ENCODE data around the gene CACUL1. TPM values are rescaled to one million over a fixed set of nuclear protein-coding genes. Genes with fewer than 3 reads are reported as not detected.
A peak's percentile ranks its signal among the peaks of the same experiment; 100 is the strongest.

Gene CACUL1
- total RNA-seq, 2 experiments from 2014 or later = 12.0 to 27.6 TPM

GRCh38 chr10:118626953-118627352 lies 127.8 kb downstream of the CACUL1 start:
- TF ChIP-seq CTCF (conservative IDR thresholded peaks at IDR 0.05; ENCODE audit: low read length) (peak; percentile 59), EZH2phosphoT487 (IDR thresholded peaks at IDR 0.05; ENCODE audit: borderline replicate concordance, low read depth, low read length) (no peak)
- no peaks in the 10 kb centered on the region for H3K36me3 ChIP-seq (ENCODE audit: insufficient read depth, low read length)
- H3K9me3 ChIP-seq (ENCODE audit: low read length) = no peaks in the 10 kb centered on the region
- intact Hi-C loops (cut with micrococcal nuclease; ENCODE audit: unreplicated experiment) = no loop called here
- no peak overlapping the region for H3K27ac ChIP-seq (ENCODE audit: low read depth, low read length, poor library complexity, severe bottlenecking)
- H3K4me2 ChIP-seq (ENCODE audit: low read length) = no peak overlapping the region
- H3K9me2 ChIP-seq (ENCODE audit: insufficient read depth, low read length) = no peaks in the 10 kb centered on the region
- no TSS peak for BruUV-seq (replicated peaks)
- H3K4me1 ChIP-seq (ENCODE audit: insufficient read depth, low read length, poor library complexity, severe bottlenecking) = no peaks in the 10 kb centered on the region
- no peaks in the 10 kb centered on the region for H3K79me2 ChIP-seq (ENCODE audit: insufficient read depth, low read depth, low read length)
- no peaks in the 10 kb centered on the region for H4K20me1 ChIP-seq (ENCODE audit: insufficient read depth, low read length)
- DNase-seq (ENCODE audit: low spot score) = peak; percentile 2
- H3K4me3 ChIP-seq (ENCODE audit: low read depth, low read length, poor library complexity, severe bottlenecking) = no peak overlapping the region
- POLR2A ChIA-PET = interaction anchor here (0.7 to 1.1 kb wide), 2 partner anchors 8 to 152 kb away, joined by 3 to 4 read pairs; no protein-coding TSS in a partner anchor
- CTCF ChIA-PET (ENCODE audit: unreplicated experiment) = interaction anchor here (0.9 kb wide), 1 partner anchor 36 kb away, joined by 3 read pairs; no protein-coding TSS in a partner anchor
- no peak overlapping the region for H2AFZ ChIP-seq (ENCODE audit: low read length)

Other genes with a start within 250 kb of the CACUL1 start
- not detected in 2 replicates for gene PRLHR, start 159.3 kb downstream of the CACUL1 start, total RNA-seq (2014; rRNA removed; shearing (Covaris generic))
- gene PRLHR, start 159.3 kb downstream of the CACUL1 start, total RNA-seq (2022) = not detected in 2 replicates